GM19463 (cell line): ENCODE results near the gene CCDC159.
A peak's percentile ranks its signal among the peaks of the same experiment; 100 is the strongest.
"Not testable (repeated sequence)": the region's sequence is repeated elsewhere in the genome, so short reads cannot be mapped to it uniquely, and the experiment has no call there.

Source experiments
- ATAC-seq: cut with Tn5 transposase; IDR thresholded peaks from one replicate; pipeline ENCODE4 v1.9.1; 2021; ENCODE audit warnings: mild to moderate bottlenecking, moderate library complexity; ENCODE audit not compliant: unreplicated experiment

Gene CCDC159

GRCh38 chr19:11338121-11338520 lies 8.2 kb upstream of the CCDC159 start:
- ATAC-seq: no peak

- ATAC-seq: no peak
These were observed 7.6 kb upstream of the CCDC159 start for GRCh38 chr19:11338569-11339253.

GRCh38 chr19:11339254-11340098 lies 6.8 kb upstream of the CCDC159 start, which contains the start of gene RAB3D:
TSS of gene RAB3D (minus strand) at chr19:11339657. CDS start at chr19:11337399, 2,258 bp downstream.
- peak; percentile 71 for ATAC-seq

- not testable (repeated sequence) for ATAC-seq
These were observed 6.2 kb upstream of the CCDC159 start for GRCh38 chr19:11340099-11340467.

- no peak for ATAC-seq
These were observed 3.9 kb upstream of the CCDC159 start for GRCh38 chr19:11342429-11342828.

GRCh38 chr19:11345122-11345803 lies 1.1 kb upstream of the CCDC159 start:
- ATAC-seq: no peak

GRCh38 chr19:11347546-11348039 lies 1.3 kb downstream of the CCDC159 start:
- no peak for ATAC-seq

GRCh38 chr19:11349171-11349570 lies 2.9 kb downstream of the CCDC159 start:
- ATAC-seq: no peak

- not testable (repeated sequence) for ATAC-seq
These were observed 7.8 kb downstream of the CCDC159 start for GRCh38 chr19:11354102-11354501.

- ATAC-seq: no peak
These were observed 9.1 kb downstream of the CCDC159 start, which contains the start of gene PLPPR2 for GRCh38 chr19:11355160-11356073. TSS of gene PLPPR2 (plus strand) at chr19:11355432. CDS start at chr19:11357674, 2,242 bp downstream.

GRCh38 chr19:11356074-11356397 lies 9.7 kb downstream of the CCDC159 start:
- ATAC-seq: no peak

- ATAC-seq: no peak
These were observed 10.6 kb downstream of the CCDC159 start for GRCh38 chr19:11356676-11357550.

- no peak for ATAC-seq
These were observed 13.1 kb downstream of the CCDC159 start for GRCh38 chr19:11359421-11359820.

- ATAC-seq: no peak
These were observed 14.9 kb downstream of the CCDC159 start for GRCh38 chr19:11361037-11361770.

- ATAC-seq: no peak
These were observed 15.7 kb downstream of the CCDC159 start for GRCh38 chr19:11361771-11362731.

GRCh38 chr19:11363881-11364280 lies 17.6 kb downstream of the CCDC159 start:
- no peak for ATAC-seq

GRCh38 chr19:11364296-11364904 lies 18.1 kb downstream of the CCDC159 start:
- no peak for ATAC-seq
